NCI-H2081 treated with DMSO at 0.1 percent for 48 hours (cell line): ENCODE data around the gene ZBP1.

Experiments used
- DNase-seq: peaks from one replicate; lab custom pipeline; 2025; lab: John Stamatoyannopoulos, UW

Gene ZBP1

GRCh38 chr20:57620274-57620990 is at the start of gene ZBP1:
Gene ZBP1, minus strand, starts transcription at chr20:57620426. Its CDS starts 131 bp downstream, at chr20:57620295.
- no peak for DNase-seq

DNA sequence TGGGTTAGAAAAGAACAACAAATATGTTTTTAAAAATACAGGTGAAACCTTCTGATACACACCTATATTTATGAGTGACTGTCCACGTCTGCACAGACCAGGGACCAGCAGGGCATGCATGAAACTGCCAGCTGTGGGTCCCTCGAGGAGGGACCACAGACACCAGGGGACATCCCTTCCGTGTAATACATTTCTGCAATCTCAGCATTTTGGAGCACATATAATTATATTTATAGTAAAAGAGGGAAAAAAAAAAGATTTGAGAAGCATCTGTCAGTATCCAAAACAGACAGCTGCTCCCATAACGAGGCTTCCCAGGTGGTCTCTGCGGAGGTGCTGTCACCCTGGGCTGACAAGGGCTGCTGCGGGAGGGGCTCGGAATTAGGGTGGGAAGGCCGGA is 49.4 kb upstream of the ZBP1 start:
- no peak for DNase-seq

GRCh38 chr20:57667924-57668782 is 47.9 kb upstream of the ZBP1 start:
- DNase-seq = no peak

DNA sequence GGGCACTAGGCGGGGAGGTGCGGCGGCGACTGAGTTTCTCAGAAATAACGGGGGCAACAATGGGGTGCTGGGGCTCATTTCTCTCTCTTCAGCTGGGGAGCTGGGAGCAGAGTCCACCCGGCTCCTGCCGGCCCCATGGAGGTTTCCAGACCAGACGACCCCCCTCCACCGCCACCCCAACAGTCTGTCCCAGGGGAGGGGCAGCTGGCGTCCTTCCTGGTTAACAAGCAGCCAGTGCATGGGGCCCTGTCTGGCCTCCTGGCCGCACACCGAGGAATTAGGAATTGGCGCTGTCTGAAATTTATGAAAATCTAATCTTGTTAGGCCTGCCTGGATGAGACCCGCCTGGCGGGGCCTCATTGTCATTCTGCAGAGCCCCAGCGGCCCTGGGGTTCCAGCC is 47.2 kb upstream of the ZBP1 start:
- no peak for DNase-seq

DNA sequence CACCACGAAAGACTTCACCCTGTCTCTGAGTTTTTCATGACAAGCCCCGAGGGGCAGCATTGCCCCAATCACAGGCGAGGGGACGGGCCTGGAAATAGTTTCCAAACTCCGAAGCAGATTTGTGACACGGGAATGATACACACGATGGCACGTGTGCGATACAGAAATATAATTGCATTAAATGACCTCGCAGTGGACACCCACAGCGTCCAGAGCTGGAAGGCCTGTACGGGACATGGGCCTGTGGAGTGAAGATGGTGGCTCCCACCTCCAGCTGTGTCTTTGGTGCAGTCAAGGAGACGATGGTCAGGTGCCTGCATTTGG is 46.6 kb upstream of the ZBP1 start:
- no peak for DNase-seq

- no peak for DNase-seq
Measured at GRCh38 chr20:57666106-57666833, 46.0 kb upstream of the ZBP1 start.

DNA sequence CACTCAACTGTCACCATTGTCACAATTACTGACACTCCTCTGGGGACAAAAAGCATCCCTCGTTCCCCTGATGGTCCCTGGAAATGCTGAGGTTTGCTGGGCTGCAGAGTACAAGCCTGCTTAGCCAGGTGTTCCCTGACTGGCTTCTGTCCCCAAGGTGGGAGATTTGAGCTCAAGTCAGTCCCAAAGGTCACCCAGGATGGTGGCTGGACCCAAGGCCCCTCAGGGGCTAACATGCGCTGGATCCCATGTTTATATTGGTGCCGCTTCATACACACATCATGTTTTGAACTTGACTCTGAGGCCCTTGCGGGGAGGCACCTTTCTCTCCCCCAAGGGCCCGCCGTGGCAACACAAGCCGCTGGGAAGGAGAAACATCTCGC is 45.4 kb upstream of the ZBP1 start:
- no peak for DNase-seq

- no peak for DNase-seq
Measured at GRCh38 chr20:57664924-57665588, 44.8 kb upstream of the ZBP1 start.

GRCh38 chr20:57664476-57664875 is 44.2 kb upstream of the ZBP1 start:
- no peak for DNase-seq

DNA sequence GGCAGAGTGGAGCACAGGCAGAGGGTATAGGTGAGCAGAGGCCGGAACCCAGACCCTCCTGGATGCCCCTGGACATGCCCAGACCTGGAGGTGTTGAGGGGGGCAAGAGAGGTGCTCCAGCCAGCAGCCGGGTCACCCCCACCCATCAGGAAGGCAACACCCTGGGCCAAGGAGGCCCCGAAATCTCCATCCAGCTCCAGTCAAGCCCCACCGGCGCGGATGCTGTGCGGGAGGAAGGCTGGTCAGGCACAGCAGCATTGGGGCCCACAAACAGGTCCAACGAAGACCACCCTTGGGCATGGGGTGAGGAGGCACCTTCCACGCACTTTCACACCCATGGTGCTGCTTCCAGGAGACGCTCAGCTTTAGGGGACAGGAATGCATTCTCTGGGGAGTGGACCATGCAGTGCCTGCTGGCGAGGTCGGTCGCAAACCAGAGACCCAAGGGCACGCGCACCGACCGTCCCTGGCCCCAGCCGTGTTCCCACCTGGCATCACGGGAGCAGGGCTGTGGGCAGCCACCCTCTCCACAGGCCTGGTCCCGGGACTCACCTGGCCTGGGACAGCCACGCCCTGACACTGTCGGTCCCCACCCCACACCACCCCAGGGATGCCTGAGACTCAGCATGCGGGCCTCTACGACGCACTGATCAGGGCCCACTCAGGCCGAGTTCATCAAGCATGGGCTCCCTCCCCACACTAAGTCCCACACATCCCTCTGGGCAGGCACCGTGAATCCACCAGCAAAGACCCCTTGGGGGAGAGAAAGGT is 43.6 kb upstream of the ZBP1 start:
- no peak for DNase-seq

DNA sequence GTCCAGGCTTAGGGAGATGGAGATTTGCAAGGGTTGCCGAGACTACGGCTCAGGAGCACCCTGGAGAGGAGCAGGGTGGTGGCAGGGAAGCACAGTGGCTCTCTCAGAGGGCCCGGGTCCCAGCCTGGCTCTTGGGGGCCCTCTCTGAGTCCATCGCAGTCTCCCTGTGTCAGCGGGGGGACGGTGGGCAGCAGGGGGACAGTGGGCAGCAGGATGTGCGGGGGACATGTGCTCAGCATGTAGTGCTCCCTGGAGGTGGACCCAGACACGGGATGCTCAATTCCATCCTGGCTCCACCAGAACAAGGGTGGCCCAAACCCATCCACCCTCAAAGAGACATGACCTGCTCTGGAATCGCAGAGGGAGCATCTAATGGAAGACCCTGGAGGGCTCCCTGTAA is 43.0 kb upstream of the ZBP1 start:
- DNase-seq = no peak

- DNase-seq = no peak
Measured at GRCh38 chr20:57662456-57663240, 42.4 kb upstream of the ZBP1 start.

- DNase-seq = no peak
Measured at GRCh38 chr20:57661746-57662455, 41.7 kb upstream of the ZBP1 start.

- no peak for DNase-seq
Measured at GRCh38 chr20:57660922-57661745, 40.9 kb upstream of the ZBP1 start.

GRCh38 chr20:57660181-57660921 is 40.1 kb upstream of the ZBP1 start:
- no peak for DNase-seq

- DNase-seq = no peak
Measured at GRCh38 chr20:57659517-57660180, 39.4 kb upstream of the ZBP1 start.

- DNase-seq = no peak
Measured at GRCh38 chr20:57658833-57659516, 38.7 kb upstream of the ZBP1 start.
